Measurements from ENCODE around the gene HEPHL1.

GRCh38 chr11:94128746-94129511 lies 107.8 kb downstream of the HEPHL1 start, which contains the start of gene PANX1:
- TF ChIP-seq CTCF (IDR thresholded peaks at IDR 0.05) (no peak), POLR2AphosphoS5 (IDR thresholded peaks at IDR 0.05) (no peak), POLR2A (IDR thresholded peaks at IDR 0.05) (no peak)

Data from breast epithelium (tissue), 3 donors.